ENCODE data around the gene CELF2. TPM values are rescaled to one million over a fixed set of nuclear protein-coding genes. Genes with fewer than 3 reads are reported as not detected.

The CELF2 gene
- total and polyA plus RNA-seq, 2 of the 4 experiments (the other 2 are of a cell fraction), result 3.5 to 6.6 TPM

- in situ Hi-C loops (cut with MboI; ENCODE audit: low sequenced_read_pairs), result no loop called here
- H4K20me1 ChIP-seq (ENCODE audit: insufficient read depth, low read length), result no peaks in the 10 kb centered on the region
- ChIA-PET CTCF (no interaction called here), POLR2A (ENCODE audit: unreplicated experiment) (no interaction called here)
- H2BK20ac ChIP-seq (ENCODE audit: low read depth, low read length), result no peak overlapping the region
- no peaks in the 10 kb centered on the region for H3K79me1 ChIP-seq (ENCODE audit: low read depth in 1 of 2, low read length in 2 of 2)
- H3K9me1 ChIP-seq (ENCODE audit: insufficient read depth, low read length), result no peaks in the 10 kb centered on the region
- no peak overlapping the region for H2BK120ac ChIP-seq (ENCODE audit: low read depth, low read length)
- no peak overlapping the region for H2BK15ac ChIP-seq (ENCODE audit: low read depth, low read length)
- H3K9ac ChIP-seq (ENCODE audit: low read depth, low read length), result no peak overlapping the region
- no peak overlapping the region for H3K14ac ChIP-seq (replicated peaks; ENCODE audit: low read depth, low read length)
- ATAC-seq (ENCODE audit: low read depth) (no peak), DNase-seq (no peak)
- H2AFZ ChIP-seq (replicated peaks; ENCODE audit: low read length, poor library complexity), result no peak overlapping the region
- dilution Hi-C loops (cut with HindIII; ENCODE audit: low sequenced_read_pairs, unreplicated experiment), result no loop called here
- no peak overlapping the region for H2AK9ac ChIP-seq (replicated peaks; ENCODE audit: low read depth, low read length, poor library complexity)
- no peaks in the 10 kb centered on the region for H3K27me3 ChIP-seq (ENCODE audit: control insufficient read depth, insufficient read depth, low read length)
- H3K4me3 ChIP-seq (ENCODE audit: insufficient read depth, low read depth, low read length), result no peak overlapping the region
- no peak overlapping the region for H4K5ac ChIP-seq (ENCODE audit: low read depth, low read length)
- no peak overlapping the region for H3K4ac ChIP-seq (ENCODE audit: low read depth, low read length)
- H3K56ac ChIP-seq (ENCODE audit: extremely low read depth, insufficient read depth, low read length), result no peak overlapping the region
- peaks cover 7% of the 10 kb centered on the region for H3K9me3 ChIP-seq (ENCODE audit: control insufficient read depth, insufficient read depth, low read length)
- no peak overlapping the region for H3K27ac ChIP-seq (ENCODE audit: insufficient read depth, low read length)
- H3K4me2 ChIP-seq (ENCODE audit: low read depth, low read length), result no peak overlapping the region
- WGBS, 2 experiments (ENCODE audit: extremely low coverage in 2 of 2, insufficient read length in 1 of 2), result 90% methylated on average over 2 of the region's 9 CpGs; no CpG with 5 or more reads in 1 of the 2 experiments
- no peaks in the 10 kb centered on the region for H3K36me3 ChIP-seq (ENCODE audit: control insufficient read depth, insufficient read depth, low read length)
- H3K4me1 ChIP-seq (ENCODE audit: control insufficient read depth, insufficient read depth, low read length), result no peaks in the 10 kb centered on the region
- no peak overlapping the region for H3K18ac ChIP-seq (ENCODE audit: low read depth, low read length)
- H4K91ac ChIP-seq (ENCODE audit: insufficient read depth, low read depth, low read length), result no peak overlapping the region
- no peak overlapping the region for H4K8ac ChIP-seq (ENCODE audit: low read depth in 2 of 2, low read length in 2 of 2)
- no peak overlapping the region for H2AK5ac ChIP-seq (ENCODE audit: low read depth, low read length)
- no peak overlapping the region for H3K23ac ChIP-seq (ENCODE audit: low read depth, low read length)
- TF ChIP-seq POLR2A (IDR thresholded peaks at IDR 0.05; ENCODE audit: low read depth, low read length), result no peak
- TF ChIP-seq, protein P1, sequence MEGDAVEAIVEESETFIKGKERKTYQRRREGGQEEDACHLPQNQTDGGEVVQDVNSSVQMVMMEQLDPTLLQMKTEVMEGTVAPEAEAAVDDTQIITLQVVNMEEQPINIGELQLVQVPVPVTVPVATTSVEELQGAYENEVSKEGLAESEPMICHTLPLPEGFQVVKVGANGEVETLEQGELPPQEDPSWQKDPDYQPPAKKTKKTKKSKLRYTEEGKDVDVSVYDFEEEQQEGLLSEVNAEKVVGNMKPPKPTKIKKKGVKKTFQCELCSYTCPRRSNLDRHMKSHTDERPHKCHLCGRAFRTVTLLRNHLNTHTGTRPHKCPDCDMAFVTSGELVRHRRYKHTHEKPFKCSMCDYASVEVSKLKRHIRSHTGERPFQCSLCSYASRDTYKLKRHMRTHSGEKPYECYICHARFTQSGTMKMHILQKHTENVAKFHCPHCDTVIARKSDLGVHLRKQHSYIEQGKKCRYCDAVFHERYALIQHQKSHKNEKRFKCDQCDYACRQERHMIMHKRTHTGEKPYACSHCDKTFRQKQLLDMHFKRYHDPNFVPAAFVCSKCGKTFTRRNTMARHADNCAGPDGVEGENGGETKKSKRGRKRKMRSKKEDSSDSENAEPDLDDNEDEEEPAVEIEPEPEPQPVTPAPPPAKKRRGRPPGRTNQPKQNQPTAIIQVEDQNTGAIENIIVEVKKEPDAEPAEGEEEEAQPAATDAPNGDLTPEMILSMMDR (conservative IDR thresholded peaks at IDR 0.05; ENCODE audit: low read depth, low read length), result no peak
- TF ChIP-seq ELK1 (IDR thresholded peaks at IDR 0.05; ENCODE audit: borderline replicate concordance, low read depth, low read length), result no peak
- TF ChIP-seq RCOR1 (IDR thresholded peaks at IDR 0.05; ENCODE audit: insufficient replicate concordance, low read length), result no peak
- TF ChIP-seq NFE2L2 (IDR thresholded peaks at IDR 0.05; ENCODE audit: low read depth, low read length), result no peak
- H2BK5ac ChIP-seq (ENCODE audit: low read depth, low read length, poor library complexity, severe bottlenecking), result no peak overlapping the region
- BruUV-seq (replicated peaks), result no TSS peak
- intact Hi-C loops (cut with micrococcal nuclease), result no loop called here
Measured at GRCh38 chr10:11282156-11282555, 264.5 kb downstream of the CELF2 start.
